Panc1 (cell line): ENCODE results near the gene ZMYND12.

ENCODE experiments used
- CTCF ChIP-seq: fragments of 450-650 bp; IDR thresholded peaks from 2 replicates; pipeline ENCODE4 v1.5.1; 2017; ENCODE audit warnings: mild to moderate bottlenecking
- POLR2AphosphoS5 ChIP-seq: IDR thresholded peaks from 2 replicates; pipeline ENCODE4 v1.6.1; 2012; ENCODE audit warnings: mild to moderate bottlenecking, low read depth, low read length, moderate library complexity
- REST ChIP-seq, 2 experiments: IDR thresholded peaks; 2 replicates each; pipeline ENCODE4 v1.6.1; 2011 to 2012; ENCODE audit warnings: low read depth in 2 of 2, control low read depth in 1 of 2, low read length in 1 of 2, mild to moderate bottlenecking in 1 of 2, moderate library complexity in 1 of 2; ENCODE audit not compliant: insufficient read depth in 1 of 2

GRCh38 chr1:42476605-42477004 lies 20.8 kb upstream of the ZMYND12 start:
- TF ChIP-seq CTCF (no peak), POLR2AphosphoS5 (no peak), REST (IDR thresholded peaks at IDR 0.05; ENCODE audit: insufficient read depth in 1 of 2, low read depth in 2 of 2, low read length in 1 of 2) (no peak)
